Peyer's patch (tissue), 4 donors: ENCODE results near the gene DST.

Source experiments
- POLR2A ChIP-seq, 2 donors: fragments of 450-650 bp; IDR thresholded peaks; one replicate each; pipeline ENCODE4 v1.5.1; 2017; ENCODE audit warnings: antibody characterized with exemption in 2 of 2, mild to moderate bottlenecking in 2 of 2, moderate library complexity in 2 of 2
- TF ChIP-seq, protein P1 (sequence below), 6 experiments: fragments of 450-650 bp in 4 of 6; fragments of 200-600 bp in 2 of 6; sonication (generic) in 1 of 6; IDR thresholded peaks; one replicate each; pipeline ENCODE4 v1.5.1; 2017 to 2019; ENCODE audit warnings: antibody characterized with exemption in 6 of 6, mild to moderate bottlenecking in 3 of 6, moderate library complexity in 1 of 6

DNA sequence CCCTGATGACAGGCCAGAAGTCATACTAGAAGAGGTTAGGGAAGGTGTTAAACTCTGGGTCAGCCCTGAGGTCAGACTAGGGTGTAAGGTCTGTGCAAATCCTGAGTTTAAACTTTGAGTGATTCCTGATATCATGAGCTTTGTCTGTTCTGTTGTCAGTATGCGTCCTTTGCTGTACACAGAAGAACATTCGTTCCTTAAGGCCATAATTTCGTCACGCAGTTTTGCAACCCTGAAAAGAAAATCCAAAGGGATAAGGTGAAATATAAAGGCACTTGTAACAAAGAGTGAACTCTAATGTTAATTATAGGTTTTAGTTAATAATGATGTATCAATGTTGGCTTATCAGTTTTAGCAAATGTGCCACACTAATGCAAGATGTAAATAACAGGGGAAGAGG lies 2.3 kb downstream of the DST start:
- TF ChIP-seq POLR2A (IDR thresholded peaks at IDR 0.05): no peak
- TF ChIP-seq, protein P1, sequence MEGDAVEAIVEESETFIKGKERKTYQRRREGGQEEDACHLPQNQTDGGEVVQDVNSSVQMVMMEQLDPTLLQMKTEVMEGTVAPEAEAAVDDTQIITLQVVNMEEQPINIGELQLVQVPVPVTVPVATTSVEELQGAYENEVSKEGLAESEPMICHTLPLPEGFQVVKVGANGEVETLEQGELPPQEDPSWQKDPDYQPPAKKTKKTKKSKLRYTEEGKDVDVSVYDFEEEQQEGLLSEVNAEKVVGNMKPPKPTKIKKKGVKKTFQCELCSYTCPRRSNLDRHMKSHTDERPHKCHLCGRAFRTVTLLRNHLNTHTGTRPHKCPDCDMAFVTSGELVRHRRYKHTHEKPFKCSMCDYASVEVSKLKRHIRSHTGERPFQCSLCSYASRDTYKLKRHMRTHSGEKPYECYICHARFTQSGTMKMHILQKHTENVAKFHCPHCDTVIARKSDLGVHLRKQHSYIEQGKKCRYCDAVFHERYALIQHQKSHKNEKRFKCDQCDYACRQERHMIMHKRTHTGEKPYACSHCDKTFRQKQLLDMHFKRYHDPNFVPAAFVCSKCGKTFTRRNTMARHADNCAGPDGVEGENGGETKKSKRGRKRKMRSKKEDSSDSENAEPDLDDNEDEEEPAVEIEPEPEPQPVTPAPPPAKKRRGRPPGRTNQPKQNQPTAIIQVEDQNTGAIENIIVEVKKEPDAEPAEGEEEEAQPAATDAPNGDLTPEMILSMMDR (IDR thresholded peaks at IDR 0.05): no peak
